Measurements from ENCODE around the gene FARS2. TPM values are rescaled to one million over a fixed set of nuclear protein-coding genes. Genes with fewer than 3 reads are reported as not detected.

FARS2 gene
- polyA plus RNA-seq, 3 donors = 12.2 to 21.6 (median 17.7) TPM

DNA sequence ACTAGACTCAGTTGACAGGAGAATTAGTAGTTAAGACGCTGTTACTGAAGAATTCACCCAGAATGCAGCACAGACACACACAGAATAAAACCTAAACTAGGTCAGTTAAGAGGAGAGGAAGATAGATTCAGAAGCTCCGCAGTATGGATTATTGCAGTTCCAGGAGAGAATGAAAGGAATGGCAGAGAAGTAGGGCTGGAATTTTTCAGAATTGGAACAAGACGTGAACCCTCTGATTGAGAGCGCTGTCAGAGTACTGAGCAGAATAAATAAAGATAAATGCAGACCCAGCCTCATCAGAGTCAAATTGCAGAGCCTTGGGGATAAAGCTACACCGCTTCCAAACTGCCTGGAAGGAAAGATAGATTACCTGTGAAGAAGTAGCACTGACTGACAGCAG lies 344.6 kb downstream of the FARS2 start:
- H3K27ac ChIP-seq (ENCODE audit: low read depth in 1 of 2, low read length in 2 of 2) = no peak overlapping the region
- H3K4me2 ChIP-seq (replicated peaks; ENCODE audit: extremely low read depth, low read length, poor library complexity, severe bottlenecking) = no peak overlapping the region
- intact Hi-C loops (cut with micrococcal nuclease) = no loop called here
- no peaks in the 10 kb centered on the region for H3K4me1 ChIP-seq (ENCODE audit: control insufficient read depth in 1 of 2, insufficient read depth in 2 of 2, low read length in 2 of 2)
- no peaks in the 10 kb centered on the region for H3K36me3 ChIP-seq (replicated peaks in 1 of 2; ENCODE audit: control insufficient read depth in 1 of 2, insufficient read depth in 2 of 2, low read length in 2 of 2)
- Mint-ChIP-seq H3K9me3 (peaks cover 0 to 4% (median 2%) of the 10 kb centered on the region in 7 donors), H3K4me3 (no peak overlapping the region), H3K27me3 (ENCODE audit: low read depth in 3 of 3) (peaks cover 0 to 3% (median 0%) of the 10 kb centered on the region in 3 donors), H3K27ac (no peak overlapping the region), H3K36me3 (peaks cover 3% of the 10 kb centered on the region in 2 donors), H3K4me1 (no peaks in the 10 kb centered on the region)
- no peak for TF ChIP-seq CTCF (IDR thresholded peaks at IDR 0.05)
- H3K79me2 ChIP-seq (ENCODE audit: insufficient read depth, low read length) = no peaks in the 10 kb centered on the region
- no peak overlapping the region for H3K4me3 ChIP-seq (replicated peaks in 1 of 3; ENCODE audit: low read depth in 2 of 3, low read length in 3 of 3)
- H2AFZ ChIP-seq (ENCODE audit: insufficient read depth, low read depth, low read length, poor library complexity, severe bottlenecking) = no peak overlapping the region
- WGBS (ENCODE audit: insufficient coverage) = 92% methylated on average over 3 of the region's 5 CpGs
- no peaks in the 10 kb centered on the region for H3K27me3 ChIP-seq (ENCODE audit: control insufficient read depth in 2 of 2, insufficient read depth in 2 of 2, low read length in 2 of 2)
- no peak overlapping the region for H3K9ac ChIP-seq (ENCODE audit: insufficient read depth, low read length, poor library complexity, severe bottlenecking)
- no peaks in the 10 kb centered on the region for H3K9me3 ChIP-seq (replicated peaks in 1 of 2; ENCODE audit: control insufficient read depth in 1 of 2, insufficient read depth in 1 of 2, low read length in 2 of 2)
- DNase-seq = no peak
- no peaks in the 10 kb centered on the region for H4K20me1 ChIP-seq (ENCODE audit: insufficient read depth, low read length)

- Histone ChIP-seq H2AFZ (ENCODE audit: insufficient read depth, low read depth, low read length, poor library complexity, severe bottlenecking) (no peak overlapping the region), H3K4me3 (replicated peaks in 1 of 3; ENCODE audit: low read depth in 2 of 3, low read length in 3 of 3) (no peak overlapping the region), H3K9me3 (replicated peaks in 1 of 2; ENCODE audit: control insufficient read depth in 1 of 2, insufficient read depth in 1 of 2, low read length in 2 of 2) (no peaks in the 10 kb centered on the region), H3K4me1 (ENCODE audit: control insufficient read depth in 1 of 2, insufficient read depth in 2 of 2, low read length in 2 of 2) (no peaks in the 10 kb centered on the region), H3K9ac (ENCODE audit: insufficient read depth, low read length, poor library complexity, severe bottlenecking) (no peak overlapping the region), H4K20me1 (ENCODE audit: insufficient read depth, low read length) (no peaks in the 10 kb centered on the region), H3K79me2 (ENCODE audit: insufficient read depth, low read length) (no peaks in the 10 kb centered on the region), H3K4me2 (replicated peaks; ENCODE audit: extremely low read depth, low read length, poor library complexity, severe bottlenecking) (no peak overlapping the region), H3K27me3 (ENCODE audit: control insufficient read depth in 2 of 2, insufficient read depth in 2 of 2, low read length in 2 of 2) (no peaks in the 10 kb centered on the region), H3K36me3 (replicated peaks in 1 of 2; ENCODE audit: control insufficient read depth in 1 of 2, insufficient read depth in 2 of 2, low read length in 2 of 2) (no peaks in the 10 kb centered on the region), H3K27ac (ENCODE audit: low read depth in 1 of 2, low read length in 2 of 2) (no peak overlapping the region)
- Mint-ChIP-seq H3K27me3 (ENCODE audit: low read depth in 3 of 3) (peaks cover 0 to 3% (median 0%) of the 10 kb centered on the region in 3 donors), H3K27ac (no peak overlapping the region), H3K4me3 (no peak overlapping the region), H3K9me3 (peaks cover 0 to 4% (median 2%) of the 10 kb centered on the region in 7 donors), H3K4me1 (no peaks in the 10 kb centered on the region), H3K36me3 (peaks cover 3% of the 10 kb centered on the region in 2 donors)
- DNase-seq = no peak
- intact Hi-C loops (cut with micrococcal nuclease) = no loop called here
- WGBS (ENCODE audit: insufficient coverage) = 100% methylated on average over 2 of the region's 4 CpGs
- TF ChIP-seq CTCF (IDR thresholded peaks at IDR 0.05) = no peak
Observed at GRCh38 chr6:5606546-5606945, 345.2 kb downstream of the FARS2 start.

All from CD14-positive monocyte (primary cell).